NCI-H446 (cell line): ENCODE data around the gene CLGN.

ENCODE experiments used
- DNase-seq, 2 experiments: peaks; one replicate each; lab custom pipeline; 2025; lab: John Stamatoyannopoulos, UW

Gene CLGN

GRCh38 chr4:140374130-140374477 is 53.3 kb downstream of the CLGN start:
- no peak for DNase-seq

- DNase-seq, result peak; percentile 93 to 99
Measured at GRCh38 chr4:140373328-140374129, 53.9 kb downstream of the CLGN start, which contains the start of gene SCOC. Gene SCOC (plus strand): TSS chr4:140373646. CDS start chr4:140379171, 5,525 bp downstream.

GRCh38 chr4:140372751-140373327 is 54.6 kb downstream of the CLGN start:
- DNase-seq, result no peak

- no peak for DNase-seq
Measured at GRCh38 chr4:140368686-140369085, 58.8 kb downstream of the CLGN start.

GRCh38 chr4:140367738-140368137 is 59.7 kb downstream of the CLGN start:
- no peak for DNase-seq

- DNase-seq, result no peak
Measured at GRCh38 chr4:140363558-140363957, 63.9 kb downstream of the CLGN start.

- no peak for DNase-seq
Measured at GRCh38 chr4:140363051-140363450, 64.4 kb downstream of the CLGN start.

GRCh38 chr4:140361099-140361498 is 66.3 kb downstream of the CLGN start:
- DNase-seq, result no peak

- peak; percentile 80 to 90 for DNase-seq
Measured at GRCh38 chr4:140359562-140360427, 67.7 kb downstream of the CLGN start.

- DNase-seq, result no peak
Measured at GRCh38 chr4:140358281-140358680, 69.2 kb downstream of the CLGN start.

GRCh38 chr4:140357868-140358267 is 69.6 kb downstream of the CLGN start:
- no peak for DNase-seq

- DNase-seq, result no peak
Measured at GRCh38 chr4:140355288-140355687, 72.2 kb downstream of the CLGN start.

- DNase-seq, result no peak
Measured at GRCh38 chr4:140353786-140354185, 73.7 kb downstream of the CLGN start.

GRCh38 chr4:140351093-140352075 is 76.1 kb downstream of the CLGN start:
- no peak for DNase-seq

GRCh38 chr4:140349816-140350215 is 77.6 kb downstream of the CLGN start:
- DNase-seq, result no peak

- no peak for DNase-seq
Measured at GRCh38 chr4:140346136-140346535, 81.3 kb downstream of the CLGN start.

- DNase-seq, result no peak
Measured at GRCh38 chr4:140344621-140345020, 82.8 kb downstream of the CLGN start.

- no peak for DNase-seq
Measured at GRCh38 chr4:140344101-140344500, 83.3 kb downstream of the CLGN start.

GRCh38 chr4:140343303-140343702 is 84.1 kb downstream of the CLGN start:
- no peak for DNase-seq

- DNase-seq, result no peak
Measured at GRCh38 chr4:140342620-140343019, 84.8 kb downstream of the CLGN start.
